Body of pancreas (tissue), 4 donors: Measurements from ENCODE around the gene FOXJ3. TPM values are rescaled to one million over a fixed set of nuclear protein-coding genes. Genes with fewer than 3 reads are reported as not detected.

ENCODE experiments used
- ATAC-seq: fragments of 150-250 bp; one replicate; pipeline ENCODE4 v1.9.1; 2016
- DNase-seq, 4 donors: peaks; one replicate each; pipeline ENCODE4 v3.0.0-alpha.2; 2019
- H3K27ac ChIP-seq, 4 donors: fragments of 200-600 bp; sonication (generic); 1 replicate in 3 of 4; 2 replicates in 1 of 4; pipeline versions ENCODE4 v1.5.1 to v1.6.1; 2016 to 2019; ENCODE audit warnings: mild to moderate bottlenecking in 1 of 4, mixed read lengths in 1 of 4, moderate library complexity in 1 of 4
- H3K27me3 ChIP-seq, 2 donors: fragments of 200-600 bp; sonication (generic); one replicate each; pipeline ENCODE4 v1.6.0; 2016; ENCODE audit warnings: mild to moderate bottlenecking in 1 of 2
- H3K36me3 ChIP-seq, 2 donors: fragments of 200-600 bp; sonication (generic); replicated peaks in 1 of 2; 2 replicates each; pipeline ENCODE4 v1.5.1; 2016; ENCODE audit warnings: low read depth in 2 of 2; ENCODE audit not compliant: insufficient read depth in 1 of 2
- H3K4me1 ChIP-seq: fragments of 200-600 bp; sonication (generic); one replicate; pipeline ENCODE4 v1.6.0; 2016
- H3K4me3 ChIP-seq, 2 donors: fragments of 200-600 bp; sonication (generic); 1 replicate in 1 of 2; 2 replicates in 1 of 2; pipeline ENCODE4 v1.5.1; 2016 to 2019
- H3K9me3 ChIP-seq, 3 donors: fragments of 200-600 bp; sonication (generic); 1 replicate in 2 of 3; 2 replicates in 1 of 3; pipeline ENCODE4 v1.5.1; 2016
- CTCF ChIP-seq, 7 experiments: fragments of 450-650 bp in 4 of 7; fragments of 200-600 bp in 3 of 7; sonication (generic) in 3 of 7; IDR thresholded peaks; one replicate each; pipeline ENCODE4 v1.5.1; 2016 to 2019; ENCODE audit warnings: antibody characterized with exemption in 7 of 7
- POLR2A ChIP-seq, 3 donors: fragments of 450-650 bp; IDR thresholded peaks; one replicate each; pipeline ENCODE4 v1.6.1; 2016; ENCODE audit warnings: antibody characterized with exemption in 3 of 3, mild to moderate bottlenecking in 2 of 3
- WGBS, 2 donors: methylation state at CpG; one replicate each; pipeline ENCODE4 v1.1.5; 2017; 5-methylcytosine and 5-hydroxymethylcytosine counted together
- intact Hi-C: fragments of 100-400 bp; cut with DNase I; formaldehyde crosslinking; loops from one replicate; pipeline ENCODE4 v1.15.1; 2023
- total RNA-seq, 2 donors: library from RNA; depleted of rRNA; stranded (reverse); fragments of >200 nt; gene quantifications; one replicate each; pipeline ENCODE4 v1.1.0, GENCODE V29; 2016

Gene FOXJ3
- total RNA-seq, 2 donors from 2014 or later, result 25.2 to 50.4 TPM

- 96 to 100% methylated on average over 1 of the region's 1 CpG for WGBS, 2 donors
- TF ChIP-seq POLR2A (IDR thresholded peaks at IDR 0.05) (no peak), CTCF (IDR thresholded peaks at IDR 0.05) (no peak)
- Histone ChIP-seq H3K27ac (no peak overlapping the region), H3K9me3 (peaks cover 0 to 5% (median 0%) of the 10 kb centered on the region in 3 donors), H3K36me3 (no peaks in the 10 kb centered on the region), H3K4me3 (no peak overlapping the region), H3K4me1 (no peaks in the 10 kb centered on the region), H3K27me3 (no peaks in the 10 kb centered on the region)
- DNase-seq, result no peak
- ATAC-seq, result no peak
- intact Hi-C loops, result no loop called here
Observed at GRCh38 chr1:42239555-42239954, 95.5 kb downstream of the FOXJ3 start.

GRCh38 chr1:42239041-42239440, 96.0 kb downstream of the FOXJ3 start:
- H3K27ac ChIP-seq, result no peak overlapping the region
- no peaks in the 10 kb centered on the region for H3K27me3 ChIP-seq
- H3K4me3 ChIP-seq, result no peak overlapping the region
- DNase-seq (no peak), ATAC-seq (no peak)
- TF ChIP-seq POLR2A (IDR thresholded peaks at IDR 0.05) (no peak), CTCF (IDR thresholded peaks at IDR 0.05) (no peak)
- no peaks in the 10 kb centered on the region for H3K36me3 ChIP-seq
- H3K9me3 ChIP-seq, result peaks cover 0 to 5% (median 0%) of the 10 kb centered on the region in 3 donors
- H3K4me1 ChIP-seq, result no peaks in the 10 kb centered on the region
- intact Hi-C loops, result no loop called here
- WGBS, 2 donors, result 0 to 72% methylated on average over 1 of the region's 1 CpG

- Histone ChIP-seq H3K27ac (no peak overlapping the region), H3K4me3 (no peak overlapping the region), H3K4me1 (no peaks in the 10 kb centered on the region), H3K27me3 (no peaks in the 10 kb centered on the region), H3K36me3 (no peaks in the 10 kb centered on the region), H3K9me3 (no peaks in the 10 kb centered on the region)
- DNase-seq (no peak), ATAC-seq (no peak)
- TF ChIP-seq POLR2A (IDR thresholded peaks at IDR 0.05) (no peak), CTCF (IDR thresholded peaks at IDR 0.05) (no peak)
- intact Hi-C loops, result no loop called here
- 92 to 95% methylated on average over 7 of the region's 7 CpGs for WGBS, 2 donors
Observed at GRCh38 chr1:42231253-42231652, 103.8 kb downstream of the FOXJ3 start.

GRCh38 chr1:42228938-42229337, 106.1 kb downstream of the FOXJ3 start:
- ATAC-seq, result no peak
- Histone ChIP-seq H3K4me3 (no peak overlapping the region), H3K4me1 (no peaks in the 10 kb centered on the region), H3K27me3 (no peaks in the 10 kb centered on the region), H3K36me3 (no peaks in the 10 kb centered on the region), H3K9me3 (no peaks in the 10 kb centered on the region), H3K27ac (no peak overlapping the region)
- DNase-seq, result no peak
- no peak for TF ChIP-seq CTCF (IDR thresholded peaks at IDR 0.05)
- no peak for TF ChIP-seq POLR2A (IDR thresholded peaks at IDR 0.05)
- WGBS, 2 donors, result 90 to 91% methylated on average over 6 of the region's 6 CpGs
- intact Hi-C loops, result no loop called here

- H3K27me3 ChIP-seq, result no peaks in the 10 kb centered on the region
- no peak for ATAC-seq
- H3K4me1 ChIP-seq, result peaks cover 3% of the 10 kb centered on the region
- H3K36me3 ChIP-seq, result no peaks in the 10 kb centered on the region
- no peak for DNase-seq
- intact Hi-C loops, result no loop called here
- no peak overlapping the region for H3K27ac ChIP-seq
- 84 to 95% methylated on average over 1 of the region's 1 CpG for WGBS, 2 donors
- no peak overlapping the region for H3K4me3 ChIP-seq
- H3K9me3 ChIP-seq, result no peaks in the 10 kb centered on the region
- TF ChIP-seq CTCF (IDR thresholded peaks at IDR 0.05) (no peak), POLR2A (IDR thresholded peaks at IDR 0.05) (no peak)
Observed at GRCh38 chr1:42223036-42223435, 112.0 kb downstream of the FOXJ3 start.
